DOHH2 (cell line): ENCODE results near the gene HHAT.

Source experiments
- EZH2phosphoT487 ChIP-seq: fragments of 200-600 bp; sonication (generic); IDR thresholded peaks from 2 replicates; pipeline ENCODE4 v1.6.1; 2017; ENCODE audit warnings: borderline replicate concordance, mild to moderate bottlenecking, antibody characterized with exemption, low read length, moderate library complexity, mixed read lengths
- TF ChIP-seq, protein P1 (sequence below): fragments of 200-600 bp; sonication (generic); IDR thresholded peaks from one replicate; pipeline ENCODE4 v1.5.1; 2014; ENCODE audit warnings: antibody characterized with exemption, mild to moderate bottlenecking, low read depth, low read length; ENCODE audit not compliant: poor library complexity, severe bottlenecking

GRCh38 chr1:210633636-210634035, 304.9 kb downstream of the HHAT start:
- no peak for TF ChIP-seq EZH2phosphoT487
- TF ChIP-seq, protein P1, sequence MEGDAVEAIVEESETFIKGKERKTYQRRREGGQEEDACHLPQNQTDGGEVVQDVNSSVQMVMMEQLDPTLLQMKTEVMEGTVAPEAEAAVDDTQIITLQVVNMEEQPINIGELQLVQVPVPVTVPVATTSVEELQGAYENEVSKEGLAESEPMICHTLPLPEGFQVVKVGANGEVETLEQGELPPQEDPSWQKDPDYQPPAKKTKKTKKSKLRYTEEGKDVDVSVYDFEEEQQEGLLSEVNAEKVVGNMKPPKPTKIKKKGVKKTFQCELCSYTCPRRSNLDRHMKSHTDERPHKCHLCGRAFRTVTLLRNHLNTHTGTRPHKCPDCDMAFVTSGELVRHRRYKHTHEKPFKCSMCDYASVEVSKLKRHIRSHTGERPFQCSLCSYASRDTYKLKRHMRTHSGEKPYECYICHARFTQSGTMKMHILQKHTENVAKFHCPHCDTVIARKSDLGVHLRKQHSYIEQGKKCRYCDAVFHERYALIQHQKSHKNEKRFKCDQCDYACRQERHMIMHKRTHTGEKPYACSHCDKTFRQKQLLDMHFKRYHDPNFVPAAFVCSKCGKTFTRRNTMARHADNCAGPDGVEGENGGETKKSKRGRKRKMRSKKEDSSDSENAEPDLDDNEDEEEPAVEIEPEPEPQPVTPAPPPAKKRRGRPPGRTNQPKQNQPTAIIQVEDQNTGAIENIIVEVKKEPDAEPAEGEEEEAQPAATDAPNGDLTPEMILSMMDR, result no peak
